A549 (cell line): ENCODE results near the gene ADGRG6. TPM values are rescaled to one million over a fixed set of nuclear protein-coding genes. Genes with fewer than 3 reads are reported as not detected.

Experiments
- ATAC-seq, 2 experiments: fragments of 200-7000 bp in 1 of 2; fragments of >200 bp in 1 of 2; cut with Nextera tagmentation in 1 of 2; cut with Tn5 transposase in 1 of 2; 3 replicates each; pipeline versions ENCODE4 v1.8.0 to v1.9.1; 2018 to 2020; ENCODE audit warnings: mild to moderate bottlenecking in 1 of 2, moderate library complexity in 1 of 2
- CTCF ChIA-PET: fragments of 300-600 bp; sonication (Branson Sonifier 250); formaldehyde crosslinking; extraction: SDS; loops from one replicate; lab custom pipeline; 2021; ENCODE audit warnings: antibody characterized with exemption, inconsistent platforms; lab: Yijun Ruan, JAX
- POLR2A ChIA-PET: fragments of 350-600 bp; formaldehyde crosslinking; extraction: SDS; loops from one replicate; lab custom pipeline; 2021; ENCODE audit warnings: antibody characterized with exemption, inconsistent platforms; lab: Yijun Ruan, JAX
- DNase-seq, 2 experiments: peaks; one replicate each; pipeline versions ENCODE4 v3.0.0 to v3.0.0-alpha.2; 2011 to 2016; ENCODE audit warnings: low read depth in 1 of 2, low spot score in 1 of 2
- FAIRE-seq: peaks from 2 replicates; lab custom pipeline; 2011; peaks lifted over from hg19 to GRCh38; lab: Jason Lieb, UNC
- H3K27ac ChIP-seq, 2 experiments: fragments of >200 bp; sonication (Bioruptor Twin); formaldehyde crosslinking; 3 replicates each; pipeline ENCODE4 v1.5.1; 2016 to 2017
- H3K4me1 ChIP-seq: fragments of >200 bp; sonication (Bioruptor Twin); formaldehyde crosslinking; 3 replicates; pipeline ENCODE4 v1.6.1; 2016
- H3K4me2 ChIP-seq: fragments of >200 bp; sonication (Bioruptor Twin); formaldehyde crosslinking; 3 replicates; pipeline ENCODE4 v1.6.1; 2016
- H3K4me3 ChIP-seq: fragments of >200 bp; sonication (Bioruptor Twin); formaldehyde crosslinking; 3 replicates; pipeline ENCODE4 v1.5.1; 2016
- H3K9me3 ChIP-seq: fragments of >200 bp; sonication (Bioruptor Twin); formaldehyde crosslinking; 3 replicates; pipeline ENCODE4 v1.6.1; 2016
- ATOH8 ChIP-seq: fragments of 250-450 bp; sonication (Bioruptor Pico); IDR thresholded peaks from 2 replicates; pipeline ENCODE4 v1.5.0; 2020; ENCODE audit warnings: low read depth, mild to moderate bottlenecking, moderate library complexity
- EHF ChIP-seq: fragments of 250-450 bp; sonication (Bioruptor Pico); IDR thresholded peaks from 2 replicates; pipeline ENCODE4 v1.5.0; 2020; ENCODE audit warnings: mild to moderate bottlenecking
- EHMT2 ChIP-seq: fragments of 200-600 bp; sonication (generic); IDR thresholded peaks from 2 replicates; pipeline ENCODE4 v1.6.1; 2016; ENCODE audit warnings: antibody characterized with exemption, low read depth, mild to moderate bottlenecking, moderate library complexity
- ELK1 ChIP-seq: fragments of 150-350 bp; IDR thresholded peaks from 2 replicates; pipeline ENCODE4 v1.6.1; 2014; ENCODE audit warnings: low read depth, mild to moderate bottlenecking, low read length
- FOSB ChIP-seq: fragments of 250-450 bp; sonication (Bioruptor Pico); IDR thresholded peaks from 2 replicates; pipeline ENCODE4 v1.5.0; 2020; ENCODE audit warnings: mild to moderate bottlenecking, moderate library complexity
- FOXS1 ChIP-seq: fragments of 250-450 bp; sonication (Bioruptor Pico); IDR thresholded peaks from 2 replicates; pipeline ENCODE4 v1.5.0; 2020; ENCODE audit warnings: mild to moderate bottlenecking, moderate library complexity
- HES2 ChIP-seq: fragments of >200 bp; sonication (Bioruptor Twin); formaldehyde crosslinking; IDR thresholded peaks from 2 replicates; pipeline ENCODE4 v1.6.1; 2016
- HOXA7 ChIP-seq: fragments of 250-450 bp; sonication (Bioruptor Pico); IDR thresholded peaks from 2 replicates; pipeline ENCODE4 v1.5.0; 2020; ENCODE audit warnings: mild to moderate bottlenecking, moderate library complexity
- HOXB13 ChIP-seq: fragments of 250-450 bp; sonication (Bioruptor Pico); IDR thresholded peaks from 2 replicates; pipeline ENCODE4 v1.5.0; 2020; ENCODE audit warnings: low read depth, mild to moderate bottlenecking, moderate library complexity
- KDM1A ChIP-seq: fragments of 200-600 bp; sonication (generic); IDR thresholded peaks from 2 replicates; pipeline ENCODE4 v1.6.1; 2016; ENCODE audit warnings: low read depth, mild to moderate bottlenecking
- KDM5A ChIP-seq: fragments of 200-600 bp; sonication (generic); IDR thresholded peaks from 2 replicates; pipeline ENCODE4 v1.6.1; 2016; ENCODE audit warnings: antibody characterized with exemption, mild to moderate bottlenecking
- MYC ChIP-seq: IDR thresholded peaks from 2 replicates; pipeline ENCODE4 v1.6.1; 2012; ENCODE audit warnings: mild to moderate bottlenecking, inconsistent platforms, low read length, improper control_type of control experiment, borderline replicate concordance
- NFE2L2 ChIP-seq: fragments of 150-350 bp; conservative IDR thresholded peaks from 2 replicates; pipeline ENCODE4 v1.6.1; 2014; ENCODE audit warnings: low read length
- PHF8 ChIP-seq: fragments of 200-600 bp; sonication (generic); IDR thresholded peaks from 2 replicates; pipeline ENCODE4 v1.6.1; 2016; ENCODE audit warnings: low read depth, mild to moderate bottlenecking, antibody characterized with exemption, moderate library complexity, borderline replicate concordance
- RNF2 ChIP-seq: fragments of 200-600 bp; sonication (generic); IDR thresholded peaks from 2 replicates; pipeline ENCODE4 v1.6.1; 2016; ENCODE audit warnings: low read depth, mild to moderate bottlenecking, antibody characterized with exemption, moderate library complexity, borderline replicate concordance
- SMC3 ChIP-seq: fragments of >200 bp; sonication (Bioruptor Twin); formaldehyde crosslinking; IDR thresholded peaks from 3 replicates; pipeline ENCODE4 v1.6.1; 2018; ENCODE audit warnings: inconsistent platforms
- ZC3H11A ChIP-seq: fragments of 450-650 bp; IDR thresholded peaks from 2 replicates; pipeline ENCODE4 v1.6.1; 2014; ENCODE audit warnings: antibody characterized with exemption, mild to moderate bottlenecking
- ZFP36 ChIP-seq: fragments of 450-650 bp; IDR thresholded peaks from 2 replicates; pipeline ENCODE4 v1.6.1; 2014; ENCODE audit warnings: borderline replicate concordance; ENCODE audit not compliant: partially characterized antibody
- ZNF302 ChIP-seq: fragments of 250-450 bp; sonication (Bioruptor Pico); IDR thresholded peaks from 2 replicates; pipeline ENCODE4 v1.9.0; 2021; ENCODE audit warnings: inconsistent platforms, mild to moderate bottlenecking, moderate library complexity
- ZSCAN20 ChIP-seq: fragments of 250-450 bp; sonication (Bioruptor Pico); IDR thresholded peaks from 2 replicates; pipeline ENCODE4 v1.8.0; 2022; ENCODE audit warnings: mild to moderate bottlenecking, moderate library complexity
- WGBS: methylation state at CpG from one replicate; pipeline ENCODE4 v1.1.6; 2017; ENCODE audit errors: missing lambda C conversion rate; 5-methylcytosine and 5-hydroxymethylcytosine counted together
- polyA plus RNA-seq, 4 experiments: library from polyadenylated mRNA; depleted of rRNA in 3 of 4; stranded (reverse); fragments of >200 nt; fragmentation: RNase III in 1 of 4; extraction: RNeasy Plus Mini Kit Qiagen cat#74134 plus additional on column Dnase treatment in 1 of 4; gene quantifications; 2 replicates in 3 of 4; 3 replicates in 1 of 4; pipeline ENCODE4 v1.2.3, GENCODE V29; 2011 to 2017
- TF ChIP-seq, protein P1 (sequence below): IDR thresholded peaks from 2 replicates; pipeline ENCODE4 v1.6.1; 2012
- TF ChIP-seq, protein P2 (sequence below): IDR thresholded peaks from 2 replicates; pipeline ENCODE4 v1.6.1; 2012; ENCODE audit warnings: low read depth, borderline replicate concordance
- TF ChIP-seq, protein P3 (sequence below): fragments of 450-650 bp; IDR thresholded peaks from 2 replicates; pipeline ENCODE4 v1.6.1; 2014; ENCODE audit warnings: antibody characterized with exemption

The ADGRG6 gene
- polyA plus RNA-seq, 2 of the 4 experiments (the other 2 are of a cell fraction): 55.4 to 181 TPM

- Histone ChIP-seq H3K9me3 (no peaks in the 10 kb centered on the region), H3K4me3 (no peak overlapping the region), H3K4me1 (peaks cover 2% of the 10 kb centered on the region), H3K27ac (no peak overlapping the region), H3K4me2 (no peak overlapping the region)
- no peak for TF ChIP-seq KDM1A
- no peak for TF ChIP-seq MYC
- 87% methylated on average over 6 of the region's 6 CpGs for WGBS
- ATAC-seq: no peak
- DNase-seq: no peak
- CTCF ChIA-PET: no interaction called here
- FAIRE-seq: no peak
- POLR2A ChIA-PET: no interaction called here
Measured at GRCh38 chr6:142292166-142292924, 9.5 kb upstream of the ADGRG6 start.

DNA sequence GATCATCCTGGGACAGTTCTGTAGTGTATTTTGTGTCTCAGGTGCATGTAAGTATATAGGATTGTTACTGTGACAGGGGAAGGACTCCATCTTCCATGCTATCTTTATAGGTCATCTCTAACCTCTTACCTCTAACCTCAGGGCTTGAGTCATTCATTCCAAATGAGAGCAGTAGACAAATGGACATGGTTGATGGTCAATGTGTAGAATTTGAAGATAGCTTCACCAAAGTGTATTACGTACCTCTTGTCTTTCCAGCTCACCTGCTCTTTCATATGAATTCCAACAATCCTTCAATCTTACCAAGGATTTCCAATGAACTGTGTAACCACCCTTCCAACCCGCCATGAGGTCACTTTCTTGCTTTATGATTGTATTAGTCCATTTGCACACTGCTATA, 8.7 kb upstream of the ADGRG6 start:
- no peaks in the 10 kb centered on the region for H3K9me3 ChIP-seq
- CTCF ChIA-PET: no interaction called here
- peaks cover 10% of the 10 kb centered on the region for H3K4me1 ChIP-seq
- DNase-seq (no peak), FAIRE-seq (no peak)
- H3K4me3 ChIP-seq: no peak overlapping the region
- 93% methylated on average over 2 of the region's 2 CpGs for WGBS
- TF ChIP-seq FOXS1 (CRISPR knock-in tag) (no peak), KDM5A (no peak), EHMT2 (no peak), MYC (no peak), EHF (CRISPR knock-in tag) (no peak), ZFP36 (no peak), FOSB (CRISPR knock-in tag) (no peak), HOXB13 (no peak), ATOH8 (CRISPR knock-in tag) (no peak)
- TF ChIP-seq, protein P1, sequence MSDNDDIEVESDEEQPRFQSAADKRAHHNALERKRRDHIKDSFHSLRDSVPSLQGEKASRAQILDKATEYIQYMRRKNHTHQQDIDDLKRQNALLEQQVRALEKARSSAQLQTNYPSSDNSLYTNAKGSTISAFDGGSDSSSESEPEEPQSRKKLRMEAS: no peak
- TF ChIP-seq, all 56 proteins: peak for 0
- ATAC-seq: no peak
- H3K4me2 ChIP-seq: no peak overlapping the region
- POLR2A ChIA-PET: no interaction called here
- no peak overlapping the region for H3K27ac ChIP-seq

- no peak for DNase-seq
- no peak for FAIRE-seq
- CTCF ChIA-PET: no interaction called here
- no peak for ATAC-seq
- H3K4me2 ChIP-seq: no peak overlapping the region
- no peak overlapping the region for H3K4me3 ChIP-seq
- H3K4me1 ChIP-seq: peaks cover 22% of the 10 kb centered on the region
- H3K27ac ChIP-seq: no peak overlapping the region
- POLR2A ChIA-PET: no interaction called here
- TF ChIP-seq PHF8: no peak
- no peak for TF ChIP-seq HOXB13
- no peak for TF ChIP-seq ZSCAN20
- no peak for TF ChIP-seq SMC3
- no peak for TF ChIP-seq ZNF302
- no peak for TF ChIP-seq ATOH8 (CRISPR knock-in tag)
- TF ChIP-seq ELK1: no peak
- TF ChIP-seq ZC3H11A: no peak
- TF ChIP-seq NFE2L2: no peak
- TF ChIP-seq MYC: no peak
- no peak for TF ChIP-seq HOXA7
- no peak for TF ChIP-seq RNF2
- TF ChIP-seq, protein P2, sequence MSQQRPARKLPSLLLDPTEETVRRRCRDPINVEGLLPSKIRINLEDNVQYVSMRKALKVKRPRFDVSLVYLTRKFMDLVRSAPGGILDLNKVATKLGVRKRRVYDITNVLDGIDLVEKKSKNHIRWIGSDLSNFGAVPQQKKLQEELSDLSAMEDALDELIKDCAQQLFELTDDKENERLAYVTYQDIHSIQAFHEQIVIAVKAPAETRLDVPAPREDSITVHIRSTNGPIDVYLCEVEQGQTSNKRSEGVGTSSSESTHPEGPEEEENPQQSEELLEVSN: no peak
- no peak for TF ChIP-seq HES2
- TF ChIP-seq, protein P3, sequence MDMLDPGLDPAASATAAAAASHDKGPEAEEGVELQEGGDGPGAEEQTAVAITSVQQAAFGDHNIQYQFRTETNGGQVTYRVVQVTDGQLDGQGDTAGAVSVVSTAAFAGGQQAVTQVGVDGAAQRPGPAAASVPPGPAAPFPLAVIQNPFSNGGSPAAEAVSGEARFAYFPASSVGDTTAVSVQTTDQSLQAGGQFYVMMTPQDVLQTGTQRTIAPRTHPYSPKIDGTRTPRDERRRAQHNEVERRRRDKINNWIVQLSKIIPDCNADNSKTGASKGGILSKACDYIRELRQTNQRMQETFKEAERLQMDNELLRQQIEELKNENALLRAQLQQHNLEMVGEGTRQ: no peak
- 92% methylated on average over 1 of the region's 1 CpG for whole genome bisulfite sequencing
- no peaks in the 10 kb centered on the region for H3K9me3 ChIP-seq
Measured at GRCh38 chr6:142294679-142295078, 7.1 kb upstream of the ADGRG6 start.
